ENCODE measurements around the gene ZNF639. TPM values are rescaled to one million over a fixed set of nuclear protein-coding genes. Genes with fewer than 3 reads are reported as not detected.

ZNF639 gene
- total and polyA plus RNA-seq, 2 of the 13 experiments (the other 11 are each of a cell fraction or from before 2014, with no cell fraction given): 11.6 to 42.4 TPM

DNA sequence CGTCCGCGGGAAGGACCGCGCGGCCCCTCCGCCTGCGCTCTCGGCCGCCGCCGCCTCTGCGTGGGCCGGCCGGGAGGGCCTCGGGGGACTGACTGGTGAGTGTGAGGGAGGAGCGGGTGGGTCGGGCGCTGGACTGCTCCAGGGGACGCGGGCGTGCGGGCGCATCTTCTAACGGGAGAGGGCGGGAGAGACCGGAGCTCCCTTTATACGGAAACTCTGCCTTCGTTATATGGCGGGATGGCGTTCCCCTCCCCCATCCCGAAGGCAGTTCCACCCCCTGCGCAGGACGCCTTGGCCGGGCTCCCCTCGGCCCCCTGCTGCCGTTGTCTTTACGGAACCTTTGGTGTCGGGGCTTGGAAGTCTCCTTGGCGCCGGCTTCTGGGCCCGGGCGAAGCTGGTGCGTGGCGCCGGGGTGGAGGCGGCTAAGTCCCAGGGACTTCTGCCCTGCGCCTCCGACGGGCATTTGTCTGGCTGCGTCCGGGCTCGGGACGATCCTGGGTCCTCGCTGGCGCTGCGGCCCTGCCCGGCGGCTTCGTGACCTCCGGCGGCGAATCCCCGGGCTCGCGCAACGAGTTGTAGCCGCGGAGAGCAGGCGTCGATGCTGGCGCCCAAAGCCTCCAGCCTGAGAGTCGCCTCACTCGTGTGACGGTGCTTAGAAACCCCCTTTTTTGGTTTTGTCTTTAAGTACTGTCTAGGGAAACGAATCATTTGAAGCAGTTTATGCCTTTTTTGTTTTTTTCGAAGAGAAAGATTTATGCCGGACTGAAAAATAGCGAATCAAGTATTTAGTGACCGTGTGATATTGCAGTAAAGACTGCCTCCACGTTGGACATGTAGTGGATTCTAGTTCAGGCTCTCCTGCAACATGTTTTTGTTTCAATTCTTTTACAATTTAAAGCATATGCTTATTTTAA, 623 bp downstream of the ZNF639 start (continued):
- TF ChIP-seq ZFX (CRISPR knock-in tag; IDR thresholded peaks at IDR 0.05; ENCODE audit: low read depth) (peak; percentile 57), MAZ (IDR thresholded peaks at IDR 0.05; ENCODE audit: borderline replicate concordance, low read depth, low read length) (no peak), MAZ (CRISPR knock-in tag; IDR thresholded peaks at IDR 0.05; ENCODE audit: low read depth) (no peak; the same call in 1 of the 2 replicates), GABPB1 (CRISPR knock-in tag; IDR thresholded peaks at IDR 0.05) (peak; percentile 68; the same call in 1 of the 2 replicates), ZNF451 (CRISPR knock-in tag; IDR thresholded peaks at IDR 0.05) (no peak), SP4 (CRISPR knock-in tag; IDR thresholded peaks at IDR 0.05) (no peak), SOX6 (IDR thresholded peaks at IDR 0.05) (no peak), SOX6 (CRISPR knock-in tag; IDR thresholded peaks at IDR 0.05) (0 out of 2 replicates have a peak, but pooled peaks have one; percentile 26), MBNL3 (CRISPR knock-in tag; conservative IDR thresholded peaks at IDR 0.05) (no peak), CENPX (CRISPR knock-in tag; IDR thresholded peaks at IDR 0.05) (no peak), ZNF101 (CRISPR knock-in tag; IDR thresholded peaks at IDR 0.05; ENCODE audit: borderline replicate concordance, low read depth) (0 out of 2 replicates have a peak, but pooled peaks have one; percentile 40), ZNF672 (CRISPR knock-in tag; IDR thresholded peaks at IDR 0.05) (peak; percentile 38; the same call in 1 of the 2 replicates), ZSCAN20 (CRISPR knock-in tag; IDR thresholded peaks at IDR 0.05; ENCODE audit: borderline replicate concordance) (peak; percentile 87; the same call in 1 of the 2 replicates), HCFC1 (IDR thresholded peaks at IDR 0.05; ENCODE audit: low read depth, low read length) (no peak), CREM (IDR thresholded peaks at IDR 0.05) (no peak), CREM (CRISPR knock-in tag; IDR thresholded peaks at IDR 0.05) (no peak), RARA (CRISPR knock-in tag; IDR thresholded peaks at IDR 0.05) (no peak), ISX (CRISPR knock-in tag; conservative IDR thresholded peaks at IDR 0.05) (0 out of 2 replicates have a peak, but pooled peaks have one; percentile 13), ELF3 (CRISPR knock-in tag; IDR thresholded peaks at IDR 0.05) (no peak; the same call in 1 of the 2 replicates), EED (CRISPR knock-in tag; IDR thresholded peaks at IDR 0.05) (peak; percentile 31; the same call in 1 of the 2 replicates), KDM5B (CRISPR knock-in tag; IDR thresholded peaks at IDR 0.05; ENCODE audit: borderline replicate concordance) (no peak), MAFK (conservative IDR thresholded peaks at IDR 0.05 in 1 of 2, IDR thresholded peaks at IDR 0.05 in 1 of 2; ENCODE audit: low read length in 2 of 2) (no peak)
- TF ChIP-seq, protein P1, sequence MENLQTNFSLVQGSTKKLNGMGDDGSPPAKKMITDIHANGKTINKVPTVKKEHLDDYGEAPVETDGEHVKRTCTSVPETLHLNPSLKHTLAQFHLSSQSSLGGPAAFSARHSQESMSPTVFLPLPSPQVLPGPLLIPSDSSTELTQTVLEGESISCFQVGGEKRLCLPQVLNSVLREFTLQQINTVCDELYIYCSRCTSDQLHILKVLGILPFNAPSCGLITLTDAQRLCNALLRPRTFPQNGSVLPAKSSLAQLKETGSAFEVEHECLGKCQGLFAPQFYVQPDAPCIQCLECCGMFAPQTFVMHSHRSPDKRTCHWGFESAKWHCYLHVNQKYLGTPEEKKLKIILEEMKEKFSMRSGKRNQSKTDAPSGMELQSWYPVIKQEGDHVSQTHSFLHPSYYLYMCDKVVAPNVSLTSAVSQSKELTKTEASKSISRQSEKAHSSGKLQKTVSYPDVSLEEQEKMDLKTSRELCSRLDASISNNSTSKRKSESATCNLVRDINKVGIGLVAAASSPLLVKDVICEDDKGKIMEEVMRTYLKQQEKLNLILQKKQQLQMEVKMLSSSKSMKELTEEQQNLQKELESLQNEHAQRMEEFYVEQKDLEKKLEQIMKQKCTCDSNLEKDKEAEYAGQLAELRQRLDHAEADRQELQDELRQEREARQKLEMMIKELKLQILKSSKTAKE (CRISPR knock-in tag; IDR thresholded peaks at IDR 0.05; ENCODE audit: borderline replicate concordance): no peak
- TF ChIP-seq, protein P2, sequence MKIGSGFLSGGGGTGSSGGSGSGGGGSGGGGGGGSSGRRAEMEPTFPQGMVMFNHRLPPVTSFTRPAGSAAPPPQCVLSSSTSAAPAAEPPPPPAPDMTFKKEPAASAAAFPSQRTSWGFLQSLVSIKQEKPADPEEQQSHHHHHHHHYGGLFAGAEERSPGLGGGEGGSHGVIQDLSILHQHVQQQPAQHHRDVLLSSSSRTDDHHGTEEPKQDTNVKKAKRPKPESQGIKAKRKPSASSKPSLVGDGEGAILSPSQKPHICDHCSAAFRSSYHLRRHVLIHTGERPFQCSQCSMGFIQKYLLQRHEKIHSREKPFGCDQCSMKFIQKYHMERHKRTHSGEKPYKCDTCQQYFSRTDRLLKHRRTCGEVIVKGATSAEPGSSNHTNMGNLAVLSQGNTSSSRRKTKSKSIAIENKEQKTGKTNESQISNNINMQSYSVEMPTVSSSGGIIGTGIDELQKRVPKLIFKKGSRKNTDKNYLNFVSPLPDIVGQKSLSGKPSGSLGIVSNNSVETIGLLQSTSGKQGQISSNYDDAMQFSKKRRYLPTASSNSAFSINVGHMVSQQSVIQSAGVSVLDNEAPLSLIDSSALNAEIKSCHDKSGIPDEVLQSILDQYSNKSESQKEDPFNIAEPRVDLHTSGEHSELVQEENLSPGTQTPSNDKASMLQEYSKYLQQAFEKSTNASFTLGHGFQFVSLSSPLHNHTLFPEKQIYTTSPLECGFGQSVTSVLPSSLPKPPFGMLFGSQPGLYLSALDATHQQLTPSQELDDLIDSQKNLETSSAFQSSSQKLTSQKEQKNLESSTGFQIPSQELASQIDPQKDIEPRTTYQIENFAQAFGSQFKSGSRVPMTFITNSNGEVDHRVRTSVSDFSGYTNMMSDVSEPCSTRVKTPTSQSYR (CRISPR knock-in tag; IDR thresholded peaks at IDR 0.05; ENCODE audit: borderline replicate concordance): peak; percentile 86
- TF ChIP-seq, protein P3, sequence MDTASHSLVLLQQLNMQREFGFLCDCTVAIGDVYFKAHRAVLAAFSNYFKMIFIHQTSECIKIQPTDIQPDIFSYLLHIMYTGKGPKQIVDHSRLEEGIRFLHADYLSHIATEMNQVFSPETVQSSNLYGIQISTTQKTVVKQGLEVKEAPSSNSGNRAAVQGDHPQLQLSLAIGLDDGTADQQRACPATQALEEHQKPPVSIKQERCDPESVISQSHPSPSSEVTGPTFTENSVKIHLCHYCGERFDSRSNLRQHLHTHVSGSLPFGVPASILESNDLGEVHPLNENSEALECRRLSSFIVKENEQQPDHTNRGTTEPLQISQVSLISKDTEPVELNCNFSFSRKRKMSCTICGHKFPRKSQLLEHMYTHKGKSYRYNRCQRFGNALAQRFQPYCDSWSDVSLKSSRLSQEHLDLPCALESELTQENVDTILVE (CRISPR knock-in tag; IDR thresholded peaks at IDR 0.05): 0 out of 2 replicates have a peak, but pooled peaks have one; percentile 33
